GM10847 (cell line): ENCODE results near the gene RTKN.

Experiments used
- POLR2A ChIP-seq: IDR thresholded peaks from 2 replicates; pipeline ENCODE4 v1.6.1; 2011; ENCODE audit not compliant: insufficient read length; ENCODE audit errors: extremely low read depth

The RTKN gene

DNA sequence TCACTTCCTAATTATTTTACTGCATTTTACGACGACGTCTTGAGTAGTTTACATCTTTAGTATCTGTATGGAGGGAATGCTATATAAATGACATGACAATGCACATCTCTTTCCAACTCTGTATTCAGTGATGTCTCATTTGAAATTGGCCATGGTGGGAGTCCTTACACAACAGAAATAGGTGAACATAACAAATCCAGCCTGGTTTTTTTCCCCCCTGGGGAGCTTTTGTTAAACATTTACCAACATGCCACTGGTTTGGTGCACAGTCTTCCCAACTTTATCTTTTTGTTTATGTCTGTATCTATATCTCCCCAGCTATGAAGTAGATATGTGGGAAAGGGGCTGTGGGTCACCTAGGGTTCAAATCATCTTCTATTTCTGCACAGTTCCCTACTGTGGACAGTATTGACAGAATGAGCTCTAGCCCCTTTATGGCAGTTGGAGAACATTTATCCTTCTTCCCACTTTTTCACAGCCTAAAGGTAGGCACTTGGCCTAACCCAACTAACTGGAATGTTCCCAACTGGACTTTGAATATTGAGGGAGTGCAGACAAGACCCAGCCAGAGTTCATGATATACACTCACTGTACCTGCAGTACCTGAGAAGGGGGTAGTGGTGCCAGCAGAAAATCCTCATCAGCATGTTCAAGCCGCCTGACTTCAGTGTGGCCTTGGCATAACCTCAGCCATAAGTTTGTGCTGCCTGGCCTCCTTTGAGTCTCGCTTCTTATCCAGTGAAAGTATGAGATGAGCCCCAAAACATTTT, 5.7 kb upstream of the RTKN start:
- TF ChIP-seq POLR2A = no peak

DNA sequence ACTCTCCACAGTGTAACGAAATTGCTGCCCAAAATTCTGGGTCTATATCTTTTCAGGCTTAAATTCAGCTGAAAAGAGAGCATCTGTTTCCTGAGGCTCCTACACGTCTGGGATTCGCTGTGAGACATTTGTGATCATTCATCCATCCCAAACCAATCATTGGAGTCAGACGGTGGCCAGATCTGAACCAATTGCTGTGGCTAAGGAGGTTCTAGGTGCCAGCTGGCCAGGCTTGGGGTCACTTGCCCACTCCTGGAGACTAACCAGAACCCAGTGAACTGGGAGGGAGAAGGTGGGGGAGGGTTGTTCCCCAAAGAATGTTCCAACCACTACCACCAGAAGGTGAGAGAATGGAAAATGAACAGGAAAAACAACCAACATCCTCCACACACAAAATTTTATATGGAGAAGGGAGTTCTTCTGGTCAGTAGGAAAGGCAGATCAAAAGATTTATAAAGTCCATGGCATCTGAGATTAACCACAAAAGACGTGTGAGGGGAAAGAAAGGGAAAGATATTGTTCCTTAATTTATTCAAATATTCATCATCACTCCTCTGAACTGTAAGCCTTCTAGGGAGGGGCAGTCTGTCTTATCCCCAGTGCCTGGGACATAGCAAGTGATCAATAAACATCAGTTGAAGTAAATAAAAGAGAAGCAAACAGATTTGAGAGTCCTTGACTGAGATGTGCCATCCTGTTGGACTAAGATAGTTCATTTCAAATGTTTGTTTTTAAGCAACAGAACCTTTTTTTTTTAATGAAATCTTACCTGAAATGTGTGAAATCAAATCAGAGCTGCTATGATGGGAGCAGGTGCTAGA, 3.0 kb upstream of the RTKN start:
- no peak for TF ChIP-seq POLR2A

GRCh38 chr2:74441170-74441689, 507 bp downstream of the RTKN start:
- TF ChIP-seq POLR2A = no peak

DNA sequence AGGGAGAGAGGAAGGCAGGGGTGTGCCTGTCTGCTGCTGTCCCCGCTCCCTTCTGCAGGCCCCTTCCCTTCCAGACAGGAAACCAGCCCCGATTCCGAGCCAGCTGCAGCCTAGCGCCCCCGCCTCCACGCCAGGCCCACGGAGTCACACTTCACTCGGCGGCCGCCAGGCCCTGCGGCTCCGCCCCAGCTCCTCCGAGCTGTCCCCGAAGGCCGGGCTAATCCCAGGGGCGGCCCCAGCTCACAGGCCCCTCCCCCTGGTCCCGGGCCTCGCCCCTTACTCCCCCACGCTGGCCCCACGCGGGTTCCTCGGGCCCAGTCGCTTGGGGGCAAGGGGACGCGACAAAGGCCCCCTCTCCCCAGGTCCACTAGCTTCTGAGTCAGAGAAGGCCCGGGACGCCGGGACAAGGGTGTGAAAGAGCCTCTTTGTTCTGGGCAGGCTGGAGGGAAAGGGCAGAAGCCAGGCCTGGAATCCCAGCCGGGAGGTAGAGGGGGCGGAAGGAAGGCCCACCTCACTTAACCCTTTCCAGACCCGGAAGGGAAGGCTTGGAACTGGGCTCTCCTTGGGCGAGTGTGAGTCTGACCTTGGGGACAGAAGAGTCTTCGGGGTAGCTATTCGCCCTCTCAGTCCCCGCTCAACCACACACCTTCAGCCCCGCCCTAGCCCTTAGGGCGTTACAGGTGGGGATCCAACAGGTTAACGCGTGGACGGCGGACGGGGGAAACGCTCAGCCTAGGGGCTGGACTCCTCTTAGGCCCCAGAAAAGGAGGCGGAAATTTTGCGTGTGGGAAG, 1.2 kb downstream of the RTKN start:
- no peak for TF ChIP-seq POLR2A

DNA sequence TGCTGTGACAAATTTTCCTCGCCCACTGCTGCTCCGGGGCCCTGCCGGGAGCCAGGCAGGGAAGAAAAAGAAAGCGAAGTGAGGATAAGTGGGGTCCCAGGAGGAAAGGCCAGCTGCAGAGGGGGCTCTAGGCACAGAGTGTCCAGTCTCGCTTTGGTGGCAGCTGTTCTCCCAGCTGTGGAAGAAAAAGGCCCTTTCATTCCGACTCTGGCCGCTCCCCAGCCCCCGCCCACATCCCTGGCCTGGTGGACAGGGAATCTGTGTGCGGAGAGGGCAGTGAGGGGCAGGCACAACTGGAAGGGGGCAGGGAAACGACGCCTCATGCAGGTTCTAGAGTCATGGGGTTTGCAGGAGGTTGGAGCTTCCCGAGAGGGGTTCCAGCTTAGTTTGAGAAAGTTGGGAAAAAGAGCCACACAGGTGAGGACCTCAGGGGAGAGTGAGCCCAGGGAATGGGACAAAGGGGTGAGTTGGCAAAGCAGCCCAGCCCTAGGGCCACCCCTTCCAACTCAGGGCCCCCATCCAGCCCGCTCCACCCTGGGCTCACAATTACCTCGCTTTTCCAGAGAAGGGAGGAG, 1.8 kb downstream of the RTKN start:
- TF ChIP-seq POLR2A = no peak

GRCh38 chr2:74439373-74439772, 2.4 kb downstream of the RTKN start:
- TF ChIP-seq POLR2A = no peak

DNA sequence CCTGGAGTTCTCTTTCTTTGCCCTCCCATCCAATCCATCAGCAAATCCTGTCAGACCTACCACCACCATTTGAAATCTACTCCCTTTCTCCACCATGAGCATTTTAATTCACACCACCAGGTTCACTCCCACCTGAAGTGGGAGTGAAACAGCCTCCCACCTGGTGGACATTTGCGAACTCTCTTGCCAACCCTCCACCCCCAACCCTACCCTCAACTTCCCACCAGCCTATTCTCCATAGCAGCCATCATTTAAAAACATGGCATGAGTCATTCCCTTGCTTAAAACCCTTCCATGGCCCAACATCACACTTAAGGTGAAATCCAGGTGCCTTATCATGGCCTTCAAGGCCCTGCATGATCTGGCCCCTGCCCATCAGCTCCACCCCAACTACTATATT, 3.5 kb downstream of the RTKN start:
- no peak for TF ChIP-seq POLR2A

DNA sequence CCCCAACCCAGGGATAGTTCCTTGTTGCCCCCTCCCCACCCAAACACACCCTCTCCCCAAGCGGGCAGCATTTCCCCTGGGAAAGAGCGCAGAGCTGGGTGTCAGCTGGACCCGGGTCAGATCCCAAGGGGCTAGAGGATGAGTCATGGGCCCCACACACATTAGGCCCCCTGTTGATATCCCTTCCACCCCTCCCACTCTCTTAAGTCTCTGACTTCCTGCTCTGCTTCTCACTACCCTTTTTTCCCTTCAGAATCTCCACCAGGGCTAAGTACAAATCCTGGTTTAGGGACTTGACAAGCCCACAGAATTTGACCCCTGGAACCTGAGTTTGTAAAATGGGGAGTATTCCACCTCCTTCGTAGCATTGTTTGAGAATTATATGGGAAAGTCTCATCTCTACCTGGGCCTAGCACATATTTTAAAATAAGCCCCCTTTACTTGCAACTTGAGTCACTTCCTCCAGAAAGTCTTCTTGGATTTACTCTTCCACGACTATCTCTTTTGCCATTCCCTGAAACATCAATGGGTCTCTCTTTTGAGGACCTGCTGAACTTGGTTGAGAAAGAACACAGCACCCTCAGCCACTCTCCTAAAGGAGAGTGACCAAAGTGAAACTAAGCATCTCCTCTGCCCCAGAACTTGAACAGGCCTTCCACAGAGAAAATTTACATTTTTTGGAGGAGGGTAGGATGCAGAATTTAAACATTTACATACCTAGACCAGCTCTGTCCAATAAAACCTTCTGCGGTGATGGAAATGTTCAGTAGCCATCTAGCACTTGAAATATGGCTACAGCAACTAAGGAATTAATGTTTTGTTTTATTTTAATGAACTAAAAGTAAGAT, 4.7 kb downstream of the RTKN start:
- TF ChIP-seq POLR2A = no peak

- TF ChIP-seq POLR2A = no peak
Observed at GRCh38 chr2:74436111-74436805, 5.5 kb downstream of the RTKN start.

GRCh38 chr2:74430502-74430901, 11.2 kb downstream of the RTKN start:
- TF ChIP-seq POLR2A = no peak

DNA sequence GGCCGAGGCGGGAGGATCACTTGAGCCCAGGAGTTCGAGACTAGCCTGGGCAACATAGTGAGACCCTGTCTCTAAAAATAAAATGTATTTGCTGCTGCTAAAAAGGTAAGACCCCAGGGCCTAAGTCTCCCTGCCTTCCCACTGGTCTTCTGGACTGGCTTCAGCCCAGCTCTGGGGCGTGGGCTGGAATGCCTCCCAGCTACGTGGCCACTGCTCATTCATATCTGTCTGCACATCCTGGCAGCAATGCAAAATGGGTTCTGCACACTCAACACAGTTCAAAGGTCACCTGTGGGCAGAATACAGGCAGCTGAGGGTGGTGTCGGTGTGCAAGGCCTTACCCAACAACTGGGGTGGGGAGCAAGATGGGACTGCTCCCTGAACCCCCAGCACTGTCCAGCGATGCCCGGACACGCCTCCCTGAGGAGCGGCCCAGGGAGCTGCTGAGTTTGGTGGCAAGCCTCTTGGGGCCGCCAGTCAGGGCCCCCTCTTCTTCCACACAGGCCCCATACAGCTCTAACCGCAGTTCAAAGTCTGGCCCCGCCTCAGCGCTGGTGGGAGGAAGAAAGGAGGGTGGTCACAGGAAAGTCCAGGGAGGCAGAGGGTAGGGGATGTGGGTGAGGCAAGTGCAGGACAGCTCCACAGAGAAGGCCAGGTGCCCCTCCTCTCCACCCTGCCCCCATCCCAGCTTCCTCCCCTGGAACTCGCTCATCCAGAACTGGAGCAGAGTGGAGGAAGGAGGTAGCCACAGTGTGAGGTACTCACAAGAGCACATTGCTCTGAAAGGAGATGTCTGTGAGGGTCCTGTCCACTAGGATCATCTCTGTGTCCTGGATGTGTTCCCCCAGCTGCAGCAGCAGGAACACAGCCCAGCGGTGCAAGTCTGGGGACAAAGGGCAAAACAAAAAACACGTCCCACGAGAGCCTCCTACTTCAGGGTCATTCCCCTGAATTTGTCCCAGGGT, 12.0 kb downstream of the RTKN start:
- TF ChIP-seq POLR2A = no peak

- TF ChIP-seq POLR2A = no peak
Observed at GRCh38 chr2:74428675-74429074, 13.1 kb downstream of the RTKN start.
